ENCODE results near the gene ERG28. TPM values are rescaled to one million over a fixed set of nuclear protein-coding genes. Genes with fewer than 3 reads are reported as not detected.

The ERG28 gene
- total and polyA plus RNA-seq, 2 donors (not counting 1 experiment from before 2014, with no cell fraction given): 4.9 to 11.7 TPM

GRCh38 chr14:75646762-75647161, 13.9 kb downstream of the ERG28 start:
- H3K27me3 ChIP-seq (replicated peaks in 1 of 4; ENCODE audit: control extremely low read depth in 1 of 4, control insufficient read depth in 3 of 4, insufficient read depth in 4 of 4, low read length in 3 of 4): no peaks in the 10 kb centered on the region
- H4K20me1 ChIP-seq (ENCODE audit: control insufficient read depth, insufficient read depth, low read length, poor library complexity, severe bottlenecking): no peaks in the 10 kb centered on the region
- H3K27ac ChIP-seq (ENCODE audit: low read length in 2 of 2): no peak overlapping the region
- H3K36me3 ChIP-seq (replicated peaks in 1 of 2; ENCODE audit: control extremely low read depth in 1 of 2, control insufficient read depth in 1 of 2, extremely low read depth in 1 of 2, insufficient read depth in 2 of 2, low read length in 1 of 2): peaks cover 0 to 32% of the 10 kb centered on the region in 2 experiments
- H3K4me1 ChIP-seq (ENCODE audit: control insufficient read depth in 2 of 2, insufficient read depth in 2 of 2, low read length in 2 of 2): no peaks in the 10 kb centered on the region
- ChIA-PET CTCF (interaction anchor here (1.7 to 2.4 kb wide), 2 partner anchors 10 to 69 kb away, joined by 8 to 11 read pairs; partner anchors contain the start of gene FLVCR2), POLR2A (no interaction called here)
- H3K27me3 Mint-ChIP-seq: no peaks in the 10 kb centered on the region
- ATAC-seq (ENCODE audit: low read depth): no peak
- H3K4me3 ChIP-seq (ENCODE audit: control extremely low read depth in 1 of 5, extremely low read depth in 1 of 5, insufficient read depth in 1 of 5, low read depth in 2 of 5, low read length in 4 of 5): no peak overlapping the region
- no peaks in the 10 kb centered on the region for H3K79me2 ChIP-seq (ENCODE audit: control insufficient read depth, insufficient read depth, low read length)
- no peak overlapping the region for H3K4me3 Mint-ChIP-seq
- H3K9me3 Mint-ChIP-seq (ENCODE audit: insufficient read depth): no peaks in the 10 kb centered on the region
- no peak overlapping the region for H3K9ac ChIP-seq (ENCODE audit: low read length)
- no peak for TF ChIP-seq EZH2 (IDR thresholded peaks at IDR 0.05; ENCODE audit: borderline replicate concordance, insufficient read depth, low read depth, low read length, poor library complexity, severe bottlenecking)
- no peak for TF ChIP-seq CTCF (IDR thresholded peaks at IDR 0.05)
- no peak for DNase-seq
- H3K4me1 Mint-ChIP-seq: no peaks in the 10 kb centered on the region
- intact Hi-C loops (cut with micrococcal nuclease): no loop called here
- H3K4me2 ChIP-seq (replicated peaks; ENCODE audit: low read depth, low read length, poor library complexity, severe bottlenecking): no peak overlapping the region
- no peak overlapping the region for H2AFZ ChIP-seq (ENCODE audit: insufficient read depth, low read depth, low read length, poor library complexity, severe bottlenecking)
- WGBS (ENCODE audit: insufficient coverage): 98% methylated on average over 4 of the region's 6 CpGs
- no peak overlapping the region for H3K27ac Mint-ChIP-seq
- no peaks in the 10 kb centered on the region for H3K9me3 ChIP-seq (ENCODE audit: control extremely low read depth in 1 of 3, control insufficient read depth in 2 of 3, insufficient read depth in 1 of 3, low read length in 2 of 3)

- H3K4me3 Mint-ChIP-seq: no peak overlapping the region
- POLR2A ChIA-PET: no interaction called here
- no peaks in the 10 kb centered on the region for H3K4me1 ChIP-seq (ENCODE audit: control insufficient read depth in 2 of 2, insufficient read depth in 2 of 2, low read length in 2 of 2)
- no peak overlapping the region for H3K4me3 ChIP-seq (ENCODE audit: control extremely low read depth in 1 of 5, extremely low read depth in 1 of 5, insufficient read depth in 1 of 5, low read depth in 2 of 5, low read length in 4 of 5)
- intact Hi-C loops (cut with micrococcal nuclease): no loop called here
- no peaks in the 10 kb centered on the region for H3K27me3 Mint-ChIP-seq
- peaks cover 0 to 18% of the 10 kb centered on the region in 2 experiments for H3K36me3 ChIP-seq (replicated peaks in 1 of 2; ENCODE audit: control extremely low read depth in 1 of 2, control insufficient read depth in 1 of 2, extremely low read depth in 1 of 2, insufficient read depth in 2 of 2, low read length in 1 of 2)
- H3K27me3 ChIP-seq (replicated peaks in 1 of 4; ENCODE audit: control extremely low read depth in 1 of 4, control insufficient read depth in 3 of 4, insufficient read depth in 4 of 4, low read length in 3 of 4): no peaks in the 10 kb centered on the region
- CTCF ChIA-PET: interaction anchor here (1.3 kb wide), 1 partner anchor 9 kb away, joined by 4 read pairs; no protein-coding TSS in a partner anchor
- H3K4me2 ChIP-seq (replicated peaks; ENCODE audit: low read depth, low read length, poor library complexity, severe bottlenecking): no peak overlapping the region
- DNase-seq (no peak), ATAC-seq (ENCODE audit: low read depth) (no peak)
- no peaks in the 10 kb centered on the region for H3K9me3 Mint-ChIP-seq (ENCODE audit: insufficient read depth)
- no peak overlapping the region for H3K27ac ChIP-seq (ENCODE audit: low read length in 2 of 2)
- H3K4me1 Mint-ChIP-seq: no peaks in the 10 kb centered on the region
- H4K20me1 ChIP-seq (ENCODE audit: control insufficient read depth, insufficient read depth, low read length, poor library complexity, severe bottlenecking): no peaks in the 10 kb centered on the region
- no peak overlapping the region for H3K27ac Mint-ChIP-seq
- H3K79me2 ChIP-seq (ENCODE audit: control insufficient read depth, insufficient read depth, low read length): no peaks in the 10 kb centered on the region
- no peak overlapping the region for H3K9ac ChIP-seq (ENCODE audit: low read length)
- H3K9me3 ChIP-seq (ENCODE audit: control extremely low read depth in 1 of 3, control insufficient read depth in 2 of 3, insufficient read depth in 1 of 3, low read length in 2 of 3): no peaks in the 10 kb centered on the region
- TF ChIP-seq CTCF (IDR thresholded peaks at IDR 0.05): no peak
- TF ChIP-seq EZH2 (IDR thresholded peaks at IDR 0.05; ENCODE audit: borderline replicate concordance, insufficient read depth, low read depth, low read length, poor library complexity, severe bottlenecking): no peak
- no peak overlapping the region for H2AFZ ChIP-seq (ENCODE audit: insufficient read depth, low read depth, low read length, poor library complexity, severe bottlenecking)
Observed at GRCh38 chr14:75645056-75645455, 15.6 kb downstream of the ERG28 start.
